Endothelial cell of umbilical vein (primary cell): Measurements from ENCODE around the gene SDCCAG8. TPM values are rescaled to one million over a fixed set of nuclear protein-coding genes. Genes with fewer than 3 reads are reported as not detected.

Source experiments
- BruUV-seq: library from RNA; stranded (reverse); fragments of 400-500 nt; replicated peaks from 2 replicates; lab custom pipeline; 2021; lab: Mats Ljungman, UMichigan
- CTCF ChIA-PET: fragments of 300-600, 350-600 bp; sonication (Branson Sonifier 250); formaldehyde crosslinking; loops from one replicate; lab custom pipeline; 2021; ENCODE audit warnings: antibody characterized with exemption, inconsistent platforms; lab: Charles Lee
- POLR2A ChIA-PET: fragments of 300-600, 350-600 bp; sonication (Branson Sonifier 250); formaldehyde crosslinking; loops from one replicate; lab custom pipeline; 2021; ENCODE audit warnings: antibody characterized with exemption, inconsistent platforms; lab: Charles Lee
- DNase-seq: peaks from one replicate; pipeline ENCODE4 v3.0.0-alpha.2; 2011; ENCODE audit warnings: low read depth, low spot score
- FAIRE-seq: peaks from 2 replicates; lab custom pipeline; 2011; peaks lifted over from hg19 to GRCh38; lab: Jason Lieb, UNC
- H2AFZ ChIP-seq: 2 replicates; pipeline ENCODE4 v1.6.0; 2012; ENCODE audit warnings: low read depth, low read length, control low read depth, inconsistent platforms
- H3K27ac ChIP-seq: 2 replicates; pipeline ENCODE4 v1.5.1; 2011; ENCODE audit warnings: low read depth, mild to moderate bottlenecking, control low read depth, low read length, moderate library complexity; ENCODE audit not compliant: insufficient read depth
- H3K27me3 ChIP-seq, 2 experiments: 2 replicates each; pipeline versions ENCODE4 v1.6.0 to v1.6.1; 2011; ENCODE audit warnings: low read length in 2 of 2, mixed read lengths in 1 of 2; ENCODE audit not compliant: control insufficient read depth in 2 of 2, insufficient read depth in 2 of 2
- H3K36me3 ChIP-seq, 2 experiments: 2 replicates in 1 of 2; 3 replicates in 1 of 2; pipeline ENCODE4 v1.5.1; 2011; ENCODE audit warnings: low read length in 2 of 2, mild to moderate bottlenecking in 1 of 2, moderate library complexity in 1 of 2; ENCODE audit not compliant: control insufficient read depth in 2 of 2, insufficient read depth in 2 of 2; ENCODE audit errors: extremely low read depth in 1 of 2
- H3K4me1 ChIP-seq: 3 replicates; pipeline ENCODE4 v1.5.1; 2011; ENCODE audit warnings: mild to moderate bottlenecking, low read length; ENCODE audit not compliant: control insufficient read depth, insufficient read depth; ENCODE audit errors: extremely low read depth
- H3K4me2 ChIP-seq: 2 replicates; pipeline ENCODE4 v1.6.1; 2011; ENCODE audit warnings: low read length, control low read depth, mixed read lengths; ENCODE audit not compliant: insufficient read depth
- H3K4me3 ChIP-seq, 3 experiments: fragments of 200-600 bp in 1 of 3; sonication (generic), shearing (Covaris generic) in 1 of 3; replicated peaks in 1 of 3; 2 replicates each; pipeline ENCODE4 v1.5.1; 2011 to 2016; ENCODE audit warnings: control low read depth in 3 of 3, low read length in 3 of 3, mild to moderate bottlenecking in 2 of 3, inconsistent platforms in 1 of 3, low read depth in 1 of 3, moderate library complexity in 1 of 3; ENCODE audit not compliant: insufficient read depth in 1 of 3
- H3K79me2 ChIP-seq: 2 replicates; pipeline ENCODE4 v1.6.0; 2012; ENCODE audit warnings: low read length, inconsistent platforms; ENCODE audit not compliant: control insufficient read depth, insufficient read depth
- H3K9ac ChIP-seq: replicated peaks from 2 replicates; pipeline ENCODE3; 2011; ENCODE audit warnings: low read length, control low read depth; ENCODE audit not compliant: insufficient read depth; ENCODE audit errors: extremely low read depth
- H3K9me1 ChIP-seq: replicated peaks from 3 replicates; pipeline ENCODE4 v1.6.0; 2011; ENCODE audit warnings: mild to moderate bottlenecking, low read length; ENCODE audit not compliant: control insufficient read depth, insufficient read depth; ENCODE audit errors: extremely low read depth
- H3K9me3 ChIP-seq: replicated peaks from 2 replicates; pipeline ENCODE4 v1.5.1; 2012; ENCODE audit warnings: low read length, inconsistent platforms; ENCODE audit not compliant: control insufficient read depth, insufficient read depth
- H4K20me1 ChIP-seq: replicated peaks from 2 replicates; pipeline ENCODE3; 2011; ENCODE audit warnings: mild to moderate bottlenecking, low read length; ENCODE audit not compliant: control insufficient read depth, insufficient read depth; ENCODE audit errors: extremely low read depth
- CTCF ChIP-seq, 2 donors: IDR thresholded peaks; 1 replicate in 1 of 2; 2 replicates in 1 of 2; pipeline ENCODE4 v1.5.1; 2011; ENCODE audit warnings: low read length in 2 of 2, mild to moderate bottlenecking in 2 of 2, moderate library complexity in 2 of 2, control low read depth in 1 of 2, inconsistent platforms in 1 of 2, low read depth in 1 of 2; ENCODE audit not compliant: insufficient read depth in 1 of 2; ENCODE audit errors: extremely low read depth in 1 of 2
- EZH2 ChIP-seq: IDR thresholded peaks from 2 replicates; pipeline ENCODE4 v1.6.1; 2012; ENCODE audit warnings: borderline replicate concordance, low read depth, mild to moderate bottlenecking, moderate library complexity, low read length, inconsistent platforms; ENCODE audit not compliant: severe bottlenecking
- FOS ChIP-seq: IDR thresholded peaks from 2 replicates; pipeline ENCODE4 v1.6.1; 2011; ENCODE audit warnings: mild to moderate bottlenecking, low read length, moderate library complexity, borderline replicate concordance; ENCODE audit not compliant: insufficient read depth
- GATA2 ChIP-seq: IDR thresholded peaks from 2 replicates; pipeline ENCODE4 v1.7.0; 2011; ENCODE audit warnings: low read depth, mild to moderate bottlenecking, moderate library complexity, mixed read lengths, low read length; ENCODE audit not compliant: insufficient read length, insufficient read depth
- JUN ChIP-seq: IDR thresholded peaks from 2 replicates; pipeline ENCODE4 v1.6.1; 2011; ENCODE audit warnings: borderline replicate concordance, low read depth; ENCODE audit not compliant: insufficient read length, insufficient read depth
- MAX ChIP-seq: IDR thresholded peaks from 2 replicates; pipeline ENCODE4 v1.6.1; 2011; ENCODE audit not compliant: insufficient read depth, insufficient read length
- MYC ChIP-seq: IDR thresholded peaks from one replicate; pipeline ENCODE4 v1.6.1; 2011; ENCODE audit warnings: mild to moderate bottlenecking, low read depth, low read length
- POLR2A ChIP-seq: IDR thresholded peaks from 2 replicates; pipeline ENCODE4 v1.6.1; 2012; ENCODE audit warnings: low read depth, mild to moderate bottlenecking, control low read depth, low read length
- POLR2AphosphoS5 ChIP-seq: IDR thresholded peaks from 2 replicates; pipeline ENCODE4 v1.6.1; 2012; ENCODE audit warnings: low read depth, mild to moderate bottlenecking, control low read depth, low read length, moderate library complexity; ENCODE audit not compliant: insufficient read depth
- dilution Hi-C: fragments of 300-500 bp; cut with MboI; formaldehyde crosslinking; loops from one replicate; pipeline ENCODE4 v1.15.0; 2019; ENCODE audit warnings: low sequenced_read_pairs; ENCODE audit not compliant: extremely low pct_ligation_motif_present
- intact Hi-C: fragments of 100-400 bp; cut with micrococcal nuclease; formaldehyde crosslinking; loops from one replicate; pipeline ENCODE4 v1.10.0; 2022
- polyA plus RNA-seq, 4 experiments: library from polyadenylated mRNA; depleted of rRNA in 3 of 4; stranded (reverse) in 3 of 4; unstranded in 1 of 4; fragments of >200 nt; gene quantifications; 2 replicates each; pipeline versions ENCODE4 v1.2.1 to v1.2.3, GENCODE V29; 2011 to 2012; ENCODE audit warnings: missing spikeins in 1 of 4
- total RNA-seq: library from RNA; stranded (reverse); gene quantifications from 2 replicates; pipeline ENCODE4 v1.2.3, GENCODE V29; 2021

Gene SDCCAG8
- total and polyA plus RNA-seq, 2 donors (not counting 3 experiments of a cell fraction or from before 2014, with no cell fraction given) = 14.6 to 25.7 TPM

- Histone ChIP-seq H3K9me1 (no peaks in the 10 kb centered on the region), H3K4me1 (peaks cover 60% of the 10 kb centered on the region), H4K20me1 (no peaks in the 10 kb centered on the region), H3K9ac (no peak overlapping the region), H3K27ac (no peak overlapping the region), H3K27me3 (no peaks in the 10 kb centered on the region), H3K36me3 (peaks cover 0 to 2% of the 10 kb centered on the region in 2 experiments), H2AFZ (no peak overlapping the region), H3K79me2 (peaks cover 28% of the 10 kb centered on the region), H3K4me3 (no peak overlapping the region), H3K9me3 (no peaks in the 10 kb centered on the region), H3K4me2 (no peak overlapping the region)
- DNase-seq (no peak), FAIRE-seq (no peak)
- dilution Hi-C loops = no loop called here
- ChIA-PET POLR2A (no interaction called here), CTCF (no interaction called here)
- no peak for TF ChIP-seq MYC
- TF ChIP-seq CTCF (IDR thresholded peaks at IDR 0.05; ENCODE audit: extremely low read depth in 1 of 2, insufficient read depth in 1 of 2, low read depth in 1 of 2, low read length in 2 of 2) = no peak
- TF ChIP-seq POLR2A = no peak
- TF ChIP-seq JUN = no peak
- TF ChIP-seq GATA2 = no peak
- no peak for TF ChIP-seq EZH2
- TF ChIP-seq MAX = no peak
- no peak for TF ChIP-seq FOS
- no peak for TF ChIP-seq POLR2AphosphoS5
- no TSS peak for BruUV-seq
- intact Hi-C loops = no loop called here
Observed at GRCh38 chr1:243291292-243291691, 35.5 kb downstream of the SDCCAG8 start.
